ENCODE results near the gene ARHGAP25.

Gene ARHGAP25

GRCh38 chr2:68745006-68745405 lies 10.4 kb downstream of the ARHGAP25 start:
- DNase-seq = peak; percentile 64

- DNase-seq = no peak
Measured at GRCh38 chr2:68746408-68746807, 11.8 kb downstream of the ARHGAP25 start.

GRCh38 chr2:68747413-68747812 lies 12.8 kb downstream of the ARHGAP25 start:
- DNase-seq = no peak

- no peak for DNase-seq
Measured at GRCh38 chr2:68747900-68748299, 13.3 kb downstream of the ARHGAP25 start.

- no peak for DNase-seq
Measured at GRCh38 chr2:68748568-68748967, 14.0 kb downstream of the ARHGAP25 start.

GRCh38 chr2:68749345-68749744 lies 14.7 kb downstream of the ARHGAP25 start:
- no peak for DNase-seq

GRCh38 chr2:68750592-68751396 lies 16.2 kb downstream of the ARHGAP25 start:
- no peak for DNase-seq

- DNase-seq = peak; percentile 89
Measured at GRCh38 chr2:68751397-68752339, 17.1 kb downstream of the ARHGAP25 start.

- no peak for DNase-seq
Measured at GRCh38 chr2:68753318-68753717, 18.7 kb downstream of the ARHGAP25 start.

GRCh38 chr2:68755071-68755470 lies 20.5 kb downstream of the ARHGAP25 start:
- DNase-seq = no peak

GRCh38 chr2:68756178-68756577 lies 21.6 kb downstream of the ARHGAP25 start:
- no peak for DNase-seq

- no peak for DNase-seq
Measured at GRCh38 chr2:68757081-68757480, 22.5 kb downstream of the ARHGAP25 start.

- DNase-seq = no peak
Measured at GRCh38 chr2:68762100-68762499, 27.5 kb downstream of the ARHGAP25 start.

GRCh38 chr2:68762665-68763064 lies 28.1 kb downstream of the ARHGAP25 start:
- no peak for DNase-seq

- DNase-seq = no peak
Measured at GRCh38 chr2:68764041-68764805, 29.6 kb downstream of the ARHGAP25 start.

- DNase-seq = no peak
Measured at GRCh38 chr2:68764806-68765311, 30.2 kb downstream of the ARHGAP25 start.

- DNase-seq = no peak
Measured at GRCh38 chr2:68765739-68766375, 31.2 kb downstream of the ARHGAP25 start.

GRCh38 chr2:68766376-68766845 lies 31.8 kb downstream of the ARHGAP25 start:
- DNase-seq = peak; percentile 75

- DNase-seq = peak; percentile 28
Measured at GRCh38 chr2:68767031-68767961, 32.7 kb downstream of the ARHGAP25 start.

- no peak for DNase-seq
Measured at GRCh38 chr2:68767996-68768395, 33.4 kb downstream of the ARHGAP25 start.

- no peak for DNase-seq
Measured at GRCh38 chr2:68768461-68768860, 33.9 kb downstream of the ARHGAP25 start.

Measured in stimulated activated CD4-positive, alpha-beta T cell treated with anti-CD3 and anti-CD28 coated beads, Interleukin-1b, Interleukin-23, amount 100 ng/mL, for 48 hours (primary cell).